Cerebellar cortex (tissue), 1 donor: ENCODE results near the gene LHFPL3.
"Not testable (repeated sequence)": the region's sequence is repeated elsewhere in the genome, so short reads cannot be mapped to it uniquely, and the experiment has no call there.

ENCODE experiments used
- DNase-seq: peaks from one replicate; pipeline ENCODE4 v3.0.0-alpha.2; 2015; ENCODE audit warnings: low spot score

The LHFPL3 gene

DNA sequence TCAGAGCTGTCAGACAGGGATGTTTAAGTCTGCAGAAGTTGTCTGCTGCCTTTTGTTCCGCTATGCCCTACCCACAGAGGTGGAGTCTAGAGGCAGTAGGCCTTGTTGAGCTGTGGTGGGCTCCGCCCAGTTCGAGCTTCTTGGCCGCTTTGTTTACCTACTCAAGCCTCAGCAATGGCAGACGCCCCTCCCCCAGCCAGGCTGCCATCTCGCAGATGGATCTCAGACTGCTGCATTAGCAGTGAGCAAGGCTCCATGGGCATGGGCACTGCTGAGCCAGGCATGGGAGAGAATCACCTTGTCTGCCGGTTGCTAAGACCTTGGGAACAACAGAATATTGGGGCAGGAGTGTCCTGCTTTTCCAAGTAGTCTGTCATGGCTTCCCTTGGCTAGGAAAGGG, 267.2 kb downstream of the LHFPL3 start:
- DNase-seq, result not testable (repeated sequence)

DNA sequence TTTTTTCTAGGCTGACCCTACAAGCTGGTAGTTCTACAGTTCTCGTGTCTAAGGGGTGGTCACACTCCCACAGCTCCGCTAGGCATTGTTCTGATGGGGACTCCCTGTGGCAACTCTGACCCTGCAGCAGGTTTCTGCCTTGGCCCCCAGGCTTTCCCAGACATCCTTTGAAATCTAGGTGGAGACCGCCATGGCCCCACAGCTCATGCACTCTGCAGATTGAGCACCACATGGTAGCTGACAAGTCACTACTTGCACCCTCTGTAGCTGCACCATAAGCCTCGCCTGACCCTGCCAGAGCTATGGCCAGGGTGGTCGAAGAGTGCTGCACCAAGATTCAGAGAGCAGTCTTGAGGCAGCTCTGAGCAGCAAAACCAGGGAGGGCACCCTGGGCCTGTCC, 275.6 kb downstream of the LHFPL3 start:
- DNase-seq, result no peak

DNA sequence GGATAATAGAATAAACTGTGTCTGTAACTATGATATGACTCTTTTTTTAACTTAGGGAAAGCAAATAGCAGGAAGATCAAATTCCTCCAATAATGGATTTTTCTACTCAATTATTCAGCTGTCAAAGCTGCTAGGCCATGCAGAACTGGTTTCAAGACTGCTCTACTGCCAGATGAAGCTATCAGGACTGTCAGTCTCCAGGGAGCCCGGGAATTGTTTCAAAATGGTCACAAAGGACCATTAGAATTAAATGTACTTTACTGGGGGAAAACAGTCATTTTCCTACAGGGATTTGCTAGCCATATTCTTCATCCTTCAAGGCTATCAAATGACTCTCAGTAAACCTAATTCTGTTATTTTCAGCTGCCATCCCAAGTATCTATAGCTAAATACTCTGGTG, 276.3 kb downstream of the LHFPL3 start:
- DNase-seq, result no peak

DNA sequence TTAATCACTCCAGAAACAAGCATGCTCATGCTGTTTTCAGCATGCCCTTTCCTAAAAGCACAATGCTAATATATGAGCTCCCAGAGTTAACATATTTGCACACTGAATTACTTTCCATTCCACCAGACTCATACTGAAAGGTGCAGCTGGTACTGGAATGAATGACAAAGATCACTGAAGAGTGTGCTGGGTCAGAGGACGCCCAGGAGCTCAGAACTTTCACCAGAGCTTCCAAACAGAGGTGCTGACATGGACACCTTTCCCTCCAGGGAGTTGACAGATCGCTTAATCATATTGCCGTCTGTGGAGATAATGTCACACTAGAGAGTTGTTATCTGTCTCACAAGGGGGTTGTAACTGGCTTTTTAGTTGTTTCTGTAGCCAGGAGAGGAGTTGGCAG, 292.9 kb downstream of the LHFPL3 start:
- no peak for DNase-seq

DNA sequence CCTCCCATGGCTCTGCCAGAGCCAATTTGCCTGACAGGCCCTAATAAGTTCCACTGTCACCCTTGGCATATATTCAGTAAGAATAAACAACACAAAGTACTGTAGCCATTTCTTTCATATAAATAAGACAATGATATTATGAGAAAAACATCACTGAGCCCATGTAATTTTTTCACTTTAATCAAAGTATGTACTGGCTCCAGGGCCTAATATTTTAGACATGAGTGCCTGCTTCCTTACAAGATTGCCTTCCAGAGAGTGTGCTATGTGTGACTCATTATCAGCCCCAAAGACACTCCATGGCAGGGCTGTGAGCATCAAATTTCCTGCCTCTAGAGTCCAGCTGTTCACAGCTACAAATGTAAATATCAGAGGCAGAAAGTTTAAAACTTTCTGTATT, 297.6 kb downstream of the LHFPL3 start:
- DNase-seq, result no peak

DNA sequence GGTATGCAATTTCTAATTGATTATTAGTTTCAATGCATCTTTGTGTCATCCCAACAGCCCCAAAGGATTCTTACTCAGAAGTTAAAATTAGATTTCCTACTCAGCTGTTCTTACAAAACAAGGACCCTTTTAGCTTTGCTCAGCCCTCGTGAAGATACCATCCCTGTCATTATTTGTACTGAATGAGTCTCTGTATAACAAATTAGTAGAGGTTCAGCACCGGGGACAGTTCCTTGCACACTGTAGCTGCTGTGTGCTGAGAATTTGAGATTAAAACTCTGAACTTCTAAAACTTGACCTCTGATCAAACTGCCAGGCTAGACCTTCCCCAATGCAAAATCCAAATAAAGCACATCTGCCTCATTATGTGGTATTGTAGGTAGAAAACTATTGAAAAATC, 299.1 kb downstream of the LHFPL3 start:
- DNase-seq, result no peak

DNA sequence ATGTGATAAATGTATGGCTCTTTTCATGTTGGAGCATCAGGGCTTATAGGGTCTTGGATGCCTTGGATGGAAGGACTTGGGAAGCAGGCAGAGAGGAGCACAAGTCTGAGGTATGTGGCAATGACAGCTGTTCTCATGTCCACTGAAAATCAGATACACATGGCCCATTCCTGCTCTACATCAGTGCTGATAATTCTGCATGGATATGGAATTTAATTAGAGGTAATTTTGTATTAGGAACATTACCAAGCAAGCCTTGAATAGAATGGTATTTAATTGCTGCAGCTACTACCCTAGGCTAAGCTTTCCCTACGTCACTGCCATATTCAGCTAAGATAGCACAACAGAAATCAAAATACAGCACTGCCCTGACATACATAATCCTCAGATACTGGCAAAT, 299.6 kb downstream of the LHFPL3 start:
- DNase-seq, result no peak

DNA sequence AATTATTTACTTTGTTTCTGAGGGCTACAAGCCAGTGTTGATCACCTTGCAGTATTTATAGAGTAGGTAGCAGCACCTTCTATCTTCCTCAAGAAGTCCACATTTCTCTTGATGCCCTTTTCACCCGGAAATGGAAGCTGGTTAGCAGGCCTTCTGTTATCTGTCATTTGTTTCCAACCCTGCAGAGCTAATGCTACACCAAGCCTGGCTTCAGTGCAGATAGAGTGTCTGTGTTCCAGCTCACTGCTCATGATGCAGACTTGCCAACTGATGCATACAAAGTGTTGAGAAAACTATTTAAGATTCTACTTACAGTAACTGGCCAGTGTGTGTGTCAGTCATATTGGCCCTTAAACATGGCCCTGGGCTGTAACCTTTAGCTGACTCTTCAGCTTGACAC, 301.0 kb downstream of the LHFPL3 start:
- no peak for DNase-seq

DNA sequence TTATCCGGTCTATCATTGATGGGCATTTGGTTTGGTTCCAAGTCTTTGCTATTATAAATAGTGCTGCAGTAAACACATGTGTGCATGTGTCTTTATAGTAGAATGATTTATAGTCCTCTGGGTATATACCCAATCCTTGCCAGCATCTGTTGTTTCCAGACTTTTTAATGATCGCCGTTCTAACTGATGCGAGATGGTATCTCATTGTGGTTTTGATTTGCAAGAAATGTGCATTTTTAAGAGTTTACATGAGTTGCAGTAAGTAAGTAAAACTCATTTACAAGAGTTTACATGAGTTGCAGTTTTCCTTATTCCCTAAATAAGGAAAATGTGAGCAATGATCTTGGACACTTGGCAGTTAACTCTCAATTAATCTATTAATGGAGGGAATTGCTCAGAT, 312.1 kb downstream of the LHFPL3 start:
- no peak for DNase-seq

DNA sequence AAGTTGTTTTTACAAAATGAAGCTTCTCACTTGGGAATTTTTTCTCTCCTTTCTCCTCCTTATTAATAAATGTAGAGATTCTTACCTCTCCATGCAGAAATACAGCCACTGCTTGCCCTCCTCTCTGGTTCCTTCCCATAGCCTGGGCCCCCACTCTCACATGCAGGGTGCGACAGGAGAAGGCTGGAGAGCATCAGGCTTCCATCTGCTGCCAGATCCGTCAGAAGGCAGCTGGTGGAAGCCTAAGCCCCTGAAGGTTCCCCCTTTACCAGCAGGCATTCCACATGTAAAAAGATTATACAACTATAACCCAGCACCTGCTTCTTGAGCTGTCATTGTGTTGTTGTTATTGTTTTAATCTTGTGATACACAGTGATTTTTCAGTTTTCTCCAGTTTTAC, 314.2 kb downstream of the LHFPL3 start:
- no peak for DNase-seq

DNA sequence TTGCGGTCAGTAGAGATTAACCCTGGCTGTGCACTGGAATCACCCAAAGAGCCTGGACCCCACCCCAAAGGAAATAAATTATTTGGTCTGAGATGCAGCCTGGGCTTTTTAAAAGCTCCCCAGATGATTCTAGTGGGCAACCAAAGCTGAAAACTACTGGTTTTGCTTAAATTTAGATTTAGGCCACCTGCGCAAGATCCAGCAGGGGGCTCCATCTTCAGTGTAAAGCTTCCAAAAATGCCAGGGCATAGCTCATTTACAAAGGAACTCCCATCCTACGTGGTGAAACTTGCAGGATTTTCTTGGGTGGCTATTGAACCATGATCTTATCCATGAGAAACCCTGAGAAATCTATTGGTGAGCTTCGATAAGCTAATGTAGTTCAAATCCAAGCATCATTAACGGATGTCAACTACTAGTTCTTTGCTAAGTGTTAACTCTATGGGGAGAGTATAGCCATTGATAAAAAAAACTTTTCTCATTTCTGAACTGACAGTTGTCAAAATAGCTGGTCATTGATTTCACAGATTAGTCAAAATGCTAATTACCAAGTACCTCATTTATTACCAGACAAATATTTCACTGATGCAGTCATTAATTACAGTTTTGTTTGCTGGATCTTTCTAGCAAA, 315.3 kb downstream of the LHFPL3 start:
- DNase-seq, result peak; percentile 14

DNA sequence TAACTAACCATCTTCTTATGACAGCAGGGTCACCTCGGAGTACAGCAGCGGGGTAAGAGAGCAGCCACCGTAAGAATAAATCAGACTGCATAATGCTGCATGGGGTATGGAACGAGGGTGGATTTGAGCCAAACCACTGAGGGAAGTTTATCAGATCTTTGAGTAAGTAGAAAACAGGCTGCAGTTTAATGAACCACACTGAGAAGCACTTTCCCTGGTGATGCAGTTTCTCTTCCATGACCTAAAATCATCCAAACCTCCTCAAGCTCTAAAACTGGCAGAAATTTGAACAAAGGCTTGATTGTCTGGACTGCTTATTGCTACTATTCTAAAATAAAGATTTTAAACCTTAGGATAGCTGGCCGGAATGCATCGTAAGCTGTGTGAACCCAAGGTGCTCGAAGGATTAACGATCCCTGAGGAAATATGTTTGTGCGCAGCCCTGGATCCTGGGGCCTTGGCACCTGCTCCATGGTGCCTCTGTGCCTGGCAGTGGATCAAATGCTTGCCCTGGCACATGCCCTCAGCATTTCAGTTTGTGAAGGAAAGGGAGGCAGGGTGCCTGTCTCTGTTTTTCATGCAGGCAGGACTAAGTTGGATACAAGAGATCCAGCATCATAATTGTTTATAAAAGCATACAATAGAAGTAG, 322.7 kb downstream of the LHFPL3 start:
- DNase-seq, result peak; percentile 63

DNA sequence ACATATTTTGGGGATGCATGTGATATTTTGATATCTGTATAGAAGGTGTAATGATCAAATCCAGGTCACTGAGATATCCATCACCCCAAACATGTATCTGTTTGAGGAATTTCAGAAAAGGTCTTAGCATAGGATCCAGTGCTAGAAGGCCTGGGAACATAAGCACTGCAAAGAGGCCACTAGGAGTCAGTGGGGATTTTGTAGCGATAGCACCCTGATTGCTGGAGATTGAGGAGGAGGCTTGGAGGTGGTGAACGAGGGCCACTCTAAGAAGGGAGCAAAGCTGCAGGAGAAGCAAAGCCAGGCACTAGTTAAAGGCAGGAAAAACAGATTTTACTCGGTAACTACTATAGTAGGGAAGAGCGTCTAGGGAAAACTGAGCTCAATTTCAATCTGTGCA, 324.0 kb downstream of the LHFPL3 start:
- DNase-seq, result no peak

DNA sequence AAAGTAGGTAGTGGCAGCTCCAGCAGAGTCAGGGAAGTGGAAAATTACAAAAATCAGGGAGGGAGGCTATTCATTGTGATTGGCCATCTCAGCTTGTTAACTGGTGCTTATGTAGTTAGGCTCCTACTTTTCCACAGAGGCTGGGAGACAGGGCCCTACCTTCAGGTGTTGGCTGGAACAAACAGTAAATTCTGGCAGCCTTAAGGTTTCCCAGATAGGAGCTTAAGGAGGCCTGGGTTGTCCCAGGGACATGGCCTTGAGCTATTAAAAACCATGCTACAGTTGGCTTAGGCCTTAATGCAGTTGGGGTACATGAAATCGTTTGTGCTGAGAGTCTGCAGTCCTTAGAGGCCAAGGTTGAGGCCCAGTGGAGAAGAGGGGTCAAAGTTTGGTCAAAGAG, 324.5 kb downstream of the LHFPL3 start:
- no peak for DNase-seq

DNA sequence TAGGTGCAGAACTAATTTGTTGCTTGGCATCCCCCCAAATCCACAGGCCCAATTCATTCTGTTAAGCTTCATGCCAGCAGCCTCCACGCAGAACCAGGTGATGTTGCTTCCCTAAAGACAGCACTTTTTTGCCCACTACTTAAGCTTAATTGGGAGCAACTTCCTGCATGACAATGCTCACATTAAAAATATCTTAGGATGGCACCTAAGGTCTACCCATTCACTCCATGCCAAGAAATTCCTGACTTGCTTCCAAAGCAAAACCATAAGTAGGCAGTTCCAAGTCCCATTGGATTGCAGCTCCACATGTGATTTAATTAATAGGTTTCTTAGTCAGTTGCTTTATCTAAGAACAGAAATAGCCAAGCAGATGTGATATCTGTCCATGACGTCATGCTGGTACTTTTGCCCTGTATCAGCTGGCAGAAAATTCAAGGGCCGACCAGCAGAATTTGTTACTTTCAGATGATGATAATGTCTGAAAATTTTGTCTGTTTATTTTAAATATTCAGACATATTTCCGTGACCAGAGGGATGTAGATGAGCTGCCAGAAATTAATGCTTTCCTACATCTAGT, 325.5 kb downstream of the LHFPL3 start:
- DNase-seq, result peak; percentile 16

DNA sequence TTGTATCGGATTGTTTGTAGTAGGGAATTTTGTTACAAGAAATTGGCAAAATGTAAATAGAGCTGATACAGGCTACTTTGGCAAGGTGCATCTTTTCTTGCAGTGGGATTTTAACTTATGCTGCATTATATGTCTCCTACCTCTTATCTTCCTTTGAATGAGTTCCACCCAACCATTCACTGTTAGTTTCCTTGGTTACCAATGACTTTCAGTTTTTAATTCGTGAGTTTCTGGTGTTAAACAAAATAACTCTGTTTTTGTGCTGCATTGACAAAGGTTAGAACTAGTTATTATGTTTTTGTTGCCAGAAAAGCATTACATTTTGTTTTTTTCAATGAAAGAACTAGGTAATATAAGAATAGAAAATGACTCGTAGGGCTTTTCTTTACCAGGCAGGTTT, 327.2 kb downstream of the LHFPL3 start:
- DNase-seq, result no peak

DNA sequence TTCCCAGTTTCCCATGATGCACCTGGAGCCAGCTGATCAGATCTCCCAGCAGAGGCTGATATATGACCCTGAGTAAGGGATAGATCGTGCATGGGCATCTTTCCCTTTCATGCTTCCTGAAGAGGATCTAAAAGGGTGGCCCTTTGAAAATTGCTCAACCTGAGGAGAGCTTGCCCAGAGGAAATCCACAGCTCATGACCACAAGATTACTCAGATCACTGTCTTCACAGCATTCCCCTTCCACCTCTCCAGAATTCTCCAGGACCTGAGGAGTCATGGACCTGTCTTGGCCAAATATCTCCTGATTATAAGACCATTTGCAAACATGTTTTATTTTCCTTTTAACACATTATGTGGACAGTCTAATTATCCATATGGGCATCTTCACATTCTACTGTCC, 328.1 kb downstream of the LHFPL3 start:
- DNase-seq, result no peak

DNA sequence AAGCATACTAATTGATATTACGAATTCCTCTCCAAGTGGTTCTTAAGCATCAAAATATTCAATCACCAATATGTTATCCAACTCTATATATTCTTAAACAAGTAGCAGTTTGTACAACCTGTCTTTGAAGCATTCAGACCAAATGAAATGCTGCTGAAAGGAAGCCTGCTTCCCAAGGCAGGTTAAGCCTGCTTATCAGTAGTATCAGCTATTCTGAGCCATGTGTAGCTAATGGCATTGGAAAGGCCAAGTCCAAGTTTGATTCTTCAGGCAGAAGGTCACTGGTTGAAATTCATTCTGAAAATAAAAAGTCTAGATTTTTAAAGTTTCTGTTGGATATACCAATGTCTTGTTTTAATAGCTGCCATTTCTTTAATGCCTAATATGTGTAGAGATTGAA, 328.7 kb downstream of the LHFPL3 start:
- no peak for DNase-seq

DNA sequence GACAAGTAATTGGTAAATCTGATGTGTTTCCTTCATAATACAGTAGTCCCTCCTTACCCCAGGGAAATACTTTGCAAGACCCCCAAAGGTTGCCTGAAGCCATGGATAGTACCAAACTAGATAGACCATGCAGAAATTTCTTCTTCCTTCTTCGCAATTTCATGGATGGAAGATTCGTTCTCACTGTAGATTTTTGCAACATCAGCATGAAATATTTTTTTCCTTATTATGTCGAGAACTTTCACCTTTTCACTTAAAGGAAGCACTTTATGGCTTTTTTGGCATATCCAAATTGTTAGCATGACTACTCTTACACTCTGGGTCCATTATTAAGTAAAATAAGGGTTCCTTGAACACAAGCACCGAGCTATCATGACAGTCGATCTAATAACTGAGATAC, 333.2 kb downstream of the LHFPL3 start:
- no peak for DNase-seq

DNA sequence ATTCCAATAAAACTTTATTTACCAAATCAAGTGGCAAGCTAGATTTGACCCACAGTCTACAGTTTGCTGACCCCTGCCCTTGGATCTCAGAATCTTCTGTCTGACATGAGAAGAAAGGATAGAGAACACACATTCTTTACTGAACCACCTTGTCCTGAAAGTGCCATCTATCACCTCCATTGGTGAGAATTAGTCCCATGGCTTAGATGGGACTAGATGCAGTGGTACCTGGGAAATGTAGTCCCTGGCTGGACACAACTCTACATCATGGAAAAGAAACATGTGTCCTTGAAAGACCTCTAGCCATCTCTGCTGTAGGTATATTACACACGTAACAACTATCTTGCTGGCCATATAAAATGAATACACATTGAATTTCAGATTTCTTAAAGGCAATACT, 336.2 kb downstream of the LHFPL3 start:
- no peak for DNase-seq

DNA sequence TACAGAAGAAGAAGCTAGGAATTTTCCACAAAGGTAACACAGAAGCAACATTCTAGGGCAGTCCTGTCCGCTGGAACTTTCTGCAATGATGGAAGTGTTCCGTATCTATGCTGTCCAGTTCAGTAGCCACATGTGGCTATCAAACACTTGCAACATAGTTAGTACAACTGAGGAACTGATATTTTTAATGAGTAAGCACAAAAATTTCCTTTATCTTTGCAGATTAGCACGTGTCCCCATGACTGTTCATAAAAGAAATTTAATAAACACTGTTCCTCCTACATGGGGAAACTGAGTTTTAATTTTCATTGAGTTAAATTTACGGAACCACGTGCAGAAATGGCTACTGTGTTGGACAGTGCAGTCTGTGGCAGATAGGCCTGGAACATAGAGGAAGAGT, 349.2 kb downstream of the LHFPL3 start:
- DNase-seq, result no peak

DNA sequence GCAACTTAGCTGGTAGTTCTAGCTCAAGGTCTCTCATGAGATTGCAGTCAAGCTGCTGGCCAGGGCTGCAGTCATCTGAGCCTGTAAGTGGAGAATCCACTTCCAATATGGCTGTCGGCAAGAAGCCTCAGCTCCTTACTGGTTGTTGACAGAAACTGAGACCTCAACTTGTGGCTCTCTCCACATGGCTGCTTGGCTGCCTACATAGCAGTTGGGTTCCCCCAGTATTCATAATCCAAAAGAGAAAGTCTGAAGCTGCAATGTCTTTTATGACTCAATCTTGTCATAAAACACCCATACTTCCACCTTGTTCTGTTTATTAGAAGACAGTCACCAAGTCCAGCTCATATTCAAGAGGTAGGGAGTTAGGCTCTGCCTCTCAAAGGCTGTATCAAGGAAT, 350.7 kb downstream of the LHFPL3 start:
- no peak for DNase-seq

DNA sequence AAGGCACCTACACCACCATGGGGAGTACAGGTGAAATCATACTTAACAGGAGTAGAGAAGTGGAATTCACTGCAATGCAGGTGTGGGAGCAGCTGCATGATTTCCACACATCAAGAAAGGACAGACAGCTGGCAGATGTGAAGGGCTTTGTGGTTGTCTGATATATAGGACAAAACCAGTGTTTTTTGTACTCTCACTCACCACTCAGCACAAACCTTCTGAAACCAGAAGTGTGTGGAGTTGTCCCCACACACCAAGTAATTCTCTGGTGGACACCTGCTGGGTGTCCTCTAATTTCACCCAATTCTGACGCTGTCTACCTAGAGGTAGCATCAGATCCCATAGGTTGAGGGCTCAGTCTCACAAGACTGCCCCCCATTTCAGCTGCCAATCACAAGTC, 357.9 kb downstream of the LHFPL3 start:
- DNase-seq, result no peak

DNA sequence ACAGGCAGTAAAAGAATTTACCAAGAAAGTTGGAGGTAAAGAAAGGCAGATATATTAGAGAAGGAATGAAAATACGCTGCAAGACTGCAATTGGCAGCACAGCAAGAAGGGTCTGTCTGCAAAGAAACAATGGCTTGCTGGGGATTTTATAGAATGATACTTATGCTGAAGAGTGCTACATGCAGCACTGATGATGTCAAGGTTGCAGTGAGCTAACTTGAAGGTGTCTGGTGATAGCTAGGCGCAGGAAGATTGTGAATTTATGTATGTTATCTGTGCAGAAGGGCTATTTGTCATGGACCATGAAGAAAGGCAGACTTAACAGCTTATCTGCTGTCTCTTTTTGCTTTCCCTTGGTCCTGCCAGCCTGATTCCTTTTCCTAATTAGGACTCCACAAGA, 366.3 kb downstream of the LHFPL3 start:
- no peak for DNase-seq
